ENCODE results near the gene METTL6. TPM values are rescaled to one million over a fixed set of nuclear protein-coding genes. Genes with fewer than 3 reads are reported as not detected.

METTL6 gene
- total RNA-seq, 4 donors from 2014 or later, result 6.8 to 22.0 (median 7.8) TPM

DNA sequence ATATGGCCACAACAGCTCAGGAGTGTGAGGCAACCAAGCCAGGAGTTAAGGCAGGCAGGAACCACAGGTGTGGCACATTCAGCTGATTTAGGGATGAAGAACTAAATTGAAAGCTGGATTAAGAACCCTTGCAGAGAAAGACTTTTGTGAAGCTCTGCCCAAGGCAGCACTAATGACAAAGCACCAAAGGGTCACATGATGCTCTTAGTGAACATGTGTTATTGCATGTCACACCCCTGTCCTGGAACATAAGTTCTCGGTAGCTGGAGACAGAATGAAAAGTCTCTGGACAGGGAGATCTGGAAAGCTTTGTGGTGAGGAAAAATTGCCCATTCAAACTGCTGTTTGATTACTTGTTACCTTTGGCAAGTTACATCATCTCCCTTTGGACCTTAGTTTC lies 3.3 kb upstream of the METTL6 start:
- H3K27ac ChIP-seq, result no peak overlapping the region
- intact Hi-C loops (cut with DNase I; ENCODE audit: low total_unique reads), result no loop called here
- in situ Hi-C loops (cut with MboI; ENCODE audit: low sequenced_read_pairs in 4 of 4), result loop anchor here in 1 of 4 donors (25.0 kb wide), 1 partner anchor 132 kb away; no protein-coding TSS in a partner anchor
- TF ChIP-seq, protein P1, sequence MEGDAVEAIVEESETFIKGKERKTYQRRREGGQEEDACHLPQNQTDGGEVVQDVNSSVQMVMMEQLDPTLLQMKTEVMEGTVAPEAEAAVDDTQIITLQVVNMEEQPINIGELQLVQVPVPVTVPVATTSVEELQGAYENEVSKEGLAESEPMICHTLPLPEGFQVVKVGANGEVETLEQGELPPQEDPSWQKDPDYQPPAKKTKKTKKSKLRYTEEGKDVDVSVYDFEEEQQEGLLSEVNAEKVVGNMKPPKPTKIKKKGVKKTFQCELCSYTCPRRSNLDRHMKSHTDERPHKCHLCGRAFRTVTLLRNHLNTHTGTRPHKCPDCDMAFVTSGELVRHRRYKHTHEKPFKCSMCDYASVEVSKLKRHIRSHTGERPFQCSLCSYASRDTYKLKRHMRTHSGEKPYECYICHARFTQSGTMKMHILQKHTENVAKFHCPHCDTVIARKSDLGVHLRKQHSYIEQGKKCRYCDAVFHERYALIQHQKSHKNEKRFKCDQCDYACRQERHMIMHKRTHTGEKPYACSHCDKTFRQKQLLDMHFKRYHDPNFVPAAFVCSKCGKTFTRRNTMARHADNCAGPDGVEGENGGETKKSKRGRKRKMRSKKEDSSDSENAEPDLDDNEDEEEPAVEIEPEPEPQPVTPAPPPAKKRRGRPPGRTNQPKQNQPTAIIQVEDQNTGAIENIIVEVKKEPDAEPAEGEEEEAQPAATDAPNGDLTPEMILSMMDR (IDR thresholded peaks at IDR 0.05 in 4 of 5, conservative IDR thresholded peaks at IDR 0.05 in 1 of 5), result no peak
- no peak for TF ChIP-seq POLR2A (IDR thresholded peaks at IDR 0.05)
- no peaks in the 10 kb centered on the region for H3K9me3 ChIP-seq
- peaks cover 32 to 38% of the 10 kb centered on the region in 2 donors for H3K4me1 ChIP-seq
- peaks cover 0 to 54% of the 10 kb centered on the region in 2 donors for H3K36me3 ChIP-seq
- H3K27me3 ChIP-seq, result no peaks in the 10 kb centered on the region
- ATAC-seq (no peak), DNase-seq (no peak)
- H3K4me3 ChIP-seq, result no peak overlapping the region

DNA sequence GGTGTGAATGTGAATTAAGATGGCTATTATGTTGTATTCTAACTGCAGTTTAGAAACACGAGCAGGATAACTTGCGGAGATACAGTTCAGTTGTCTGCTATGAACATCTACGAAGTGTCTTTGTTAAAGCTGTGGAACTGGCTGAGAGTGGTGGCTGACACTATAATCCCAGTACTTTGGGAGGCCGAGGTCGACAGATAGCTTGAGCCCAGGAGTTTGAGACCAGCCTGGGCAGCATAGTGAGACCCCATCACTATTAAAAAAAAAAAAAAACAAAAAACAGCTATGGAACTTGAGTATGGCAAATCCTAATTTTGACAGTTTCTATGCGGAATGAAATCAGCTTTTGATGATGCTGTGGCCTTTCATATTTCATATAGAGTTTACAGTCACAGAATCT lies 1.7 kb upstream of the METTL6 start:
- H3K27me3 ChIP-seq, result no peaks in the 10 kb centered on the region
- DNase-seq (no peak), ATAC-seq (no peak)
- H3K27ac ChIP-seq, result peak overlapping the region in 1 of 4 donors; percentile 88
- in situ Hi-C loops (cut with MboI; ENCODE audit: low sequenced_read_pairs in 4 of 4) (loop anchor here (5.0 to 25.0 kb wide), 3 partner anchors 126 to 133 kb away; no protein-coding TSS in a partner anchor), intact Hi-C loops (cut with DNase I; ENCODE audit: low total_unique reads) (loop anchor here (5.0 kb wide), 1 partner anchor 227 kb away; no protein-coding TSS in a partner anchor)
- peak overlapping the region; percentile 80 to 100 (median 90) for H3K4me3 ChIP-seq
- no peaks in the 10 kb centered on the region for H3K9me3 ChIP-seq
- peaks cover 0 to 49% of the 10 kb centered on the region in 2 donors for H3K36me3 ChIP-seq
- peaks cover 33 to 40% of the 10 kb centered on the region in 2 donors for H3K4me1 ChIP-seq
- TF ChIP-seq POLR2A (IDR thresholded peaks at IDR 0.05), result no peak
- TF ChIP-seq, protein P1 (IDR thresholded peaks at IDR 0.05 in 4 of 5, conservative IDR thresholded peaks at IDR 0.05 in 1 of 5), result no peak

DNA sequence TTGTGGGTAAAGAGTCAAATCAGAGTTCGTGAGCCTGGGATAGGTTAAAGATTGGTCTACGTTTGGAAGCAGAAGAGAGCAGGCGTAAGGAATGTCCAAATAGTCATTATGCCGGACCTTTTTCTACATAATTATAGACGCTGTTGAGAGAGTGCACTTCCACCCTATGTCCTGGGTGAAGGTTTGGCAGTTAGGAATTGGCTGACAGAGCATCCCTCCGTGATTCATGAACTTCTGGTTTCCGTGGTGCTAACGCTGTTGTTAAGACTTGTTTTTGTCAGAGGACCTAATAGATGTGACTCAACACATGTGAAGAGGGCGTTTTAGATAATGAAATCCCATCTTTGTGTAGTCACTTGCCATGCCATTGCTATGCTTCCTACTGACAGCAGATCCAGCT lies 1.2 kb upstream of the METTL6 start:
- peaks cover 33 to 40% of the 10 kb centered on the region in 2 donors for H3K4me1 ChIP-seq
- no peak for DNase-seq
- ATAC-seq, result no peak
- in situ Hi-C loops (cut with MboI; ENCODE audit: low sequenced_read_pairs in 4 of 4), result loop anchor here (5.0 to 25.0 kb wide), 3 partner anchors 126 to 134 kb away; no protein-coding TSS in a partner anchor
- intact Hi-C loops (cut with DNase I; ENCODE audit: low total_unique reads), result loop anchor here (5.0 kb wide), 1 partner anchor 226 kb away; no protein-coding TSS in a partner anchor
- H3K36me3 ChIP-seq, result peaks cover 0 to 49% of the 10 kb centered on the region in 2 donors
- no peaks in the 10 kb centered on the region for H3K27me3 ChIP-seq
- peak overlapping the region; percentile 80 to 100 (median 90) for H3K4me3 ChIP-seq
- H3K9me3 ChIP-seq, result no peaks in the 10 kb centered on the region
- H3K27ac ChIP-seq, result peak overlapping the region; percentile 85 to 88 (median 87)
- TF ChIP-seq POLR2A (IDR thresholded peaks at IDR 0.05), result no peak
- TF ChIP-seq, protein P1 (IDR thresholded peaks at IDR 0.05 in 4 of 5, conservative IDR thresholded peaks at IDR 0.05 in 1 of 5), result no peak

DNA sequence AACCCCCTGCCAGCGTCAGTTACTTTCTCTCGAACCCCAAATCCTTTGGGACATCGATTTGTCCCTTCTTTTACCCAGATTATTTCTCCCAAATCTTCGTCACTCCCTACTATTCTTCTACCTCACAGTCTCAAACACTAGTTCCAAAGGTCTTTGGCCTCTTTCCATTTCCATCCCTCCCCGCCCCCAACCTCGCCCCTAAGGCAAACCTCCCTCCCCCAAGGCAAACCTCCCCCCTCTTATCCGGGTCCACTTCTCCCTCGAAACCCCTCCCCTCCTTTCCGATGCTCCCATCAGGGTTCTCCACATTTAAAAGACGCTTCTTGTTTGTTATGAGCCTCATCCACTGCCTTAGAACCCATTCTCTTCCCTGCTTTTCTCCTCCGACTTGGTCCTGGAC lies 637 bp upstream of the METTL6 start:
- Histone ChIP-seq H3K27me3 (no peaks in the 10 kb centered on the region), H3K27ac (peak overlapping the region; percentile 85 to 88 (median 87)), H3K4me1 (peaks cover 33 to 40% of the 10 kb centered on the region in 2 donors), H3K9me3 (no peaks in the 10 kb centered on the region), H3K36me3 (peaks cover 0 to 48% of the 10 kb centered on the region in 2 donors), H3K4me3 (peak overlapping the region; percentile 80 to 100 (median 90))
- in situ Hi-C loops (cut with MboI; ENCODE audit: low sequenced_read_pairs in 4 of 4) (loop anchor here (5.0 to 25.0 kb wide), 3 partner anchors 127 to 134 kb away; no protein-coding TSS in a partner anchor), intact Hi-C loops (cut with DNase I; ENCODE audit: low total_unique reads) (loop anchor here (1.0 to 5.0 kb wide), 3 partner anchors 77 to 226 kb away; no protein-coding TSS in a partner anchor)
- DNase-seq (no peak), ATAC-seq (peak; percentile 8 to 43)
- no peak for TF ChIP-seq POLR2A (IDR thresholded peaks at IDR 0.05)
- TF ChIP-seq, protein P1 (IDR thresholded peaks at IDR 0.05 in 4 of 5, conservative IDR thresholded peaks at IDR 0.05 in 1 of 5), result no peak
